Endothelial cell of umbilical vein (primary cell): ENCODE data around the gene HS3ST1. TPM values are rescaled to one million over a fixed set of nuclear protein-coding genes. Genes with fewer than 3 reads are reported as not detected.

ENCODE experiments used
- BruUV-seq: library from RNA; stranded (reverse); fragments of 400-500 nt; replicated peaks from 2 replicates; lab custom pipeline; 2021; lab: Mats Ljungman, UMichigan
- CTCF ChIA-PET: fragments of 300-600, 350-600 bp; sonication (Branson Sonifier 250); formaldehyde crosslinking; loops from one replicate; lab custom pipeline; 2021; ENCODE audit warnings: antibody characterized with exemption, inconsistent platforms; lab: Charles Lee
- POLR2A ChIA-PET: fragments of 300-600, 350-600 bp; sonication (Branson Sonifier 250); formaldehyde crosslinking; loops from one replicate; lab custom pipeline; 2021; ENCODE audit warnings: antibody characterized with exemption, inconsistent platforms; lab: Charles Lee
- DNase-seq: peaks from one replicate; pipeline ENCODE4 v3.0.0-alpha.2; 2011; ENCODE audit warnings: low read depth, low spot score
- FAIRE-seq: peaks from 2 replicates; lab custom pipeline; 2011; peaks lifted over from hg19 to GRCh38; lab: Jason Lieb, UNC
- H2AFZ ChIP-seq: 2 replicates; pipeline ENCODE4 v1.6.0; 2012; ENCODE audit warnings: low read depth, low read length, control low read depth, inconsistent platforms
- H3K27ac ChIP-seq: 2 replicates; pipeline ENCODE4 v1.5.1; 2011; ENCODE audit warnings: low read depth, mild to moderate bottlenecking, control low read depth, low read length, moderate library complexity; ENCODE audit not compliant: insufficient read depth
- H3K27me3 ChIP-seq, 2 experiments: 2 replicates each; pipeline versions ENCODE4 v1.6.0 to v1.6.1; 2011; ENCODE audit warnings: low read length in 2 of 2, mixed read lengths in 1 of 2; ENCODE audit not compliant: control insufficient read depth in 2 of 2, insufficient read depth in 2 of 2
- H3K36me3 ChIP-seq, 2 experiments: 2 replicates in 1 of 2; 3 replicates in 1 of 2; pipeline ENCODE4 v1.5.1; 2011; ENCODE audit warnings: low read length in 2 of 2, mild to moderate bottlenecking in 1 of 2, moderate library complexity in 1 of 2; ENCODE audit not compliant: control insufficient read depth in 2 of 2, insufficient read depth in 2 of 2; ENCODE audit errors: extremely low read depth in 1 of 2
- H3K4me1 ChIP-seq: 3 replicates; pipeline ENCODE4 v1.5.1; 2011; ENCODE audit warnings: mild to moderate bottlenecking, low read length; ENCODE audit not compliant: control insufficient read depth, insufficient read depth; ENCODE audit errors: extremely low read depth
- H3K4me2 ChIP-seq: 2 replicates; pipeline ENCODE4 v1.6.1; 2011; ENCODE audit warnings: low read length, control low read depth, mixed read lengths; ENCODE audit not compliant: insufficient read depth
- H3K4me3 ChIP-seq, 3 experiments: fragments of 200-600 bp in 1 of 3; sonication (generic), shearing (Covaris generic) in 1 of 3; replicated peaks in 1 of 3; 2 replicates each; pipeline ENCODE4 v1.5.1; 2011 to 2016; ENCODE audit warnings: control low read depth in 3 of 3, low read length in 3 of 3, mild to moderate bottlenecking in 2 of 3, inconsistent platforms in 1 of 3, low read depth in 1 of 3, moderate library complexity in 1 of 3; ENCODE audit not compliant: insufficient read depth in 1 of 3
- H3K79me2 ChIP-seq: 2 replicates; pipeline ENCODE4 v1.6.0; 2012; ENCODE audit warnings: low read length, inconsistent platforms; ENCODE audit not compliant: control insufficient read depth, insufficient read depth
- H3K9ac ChIP-seq: replicated peaks from 2 replicates; pipeline ENCODE3; 2011; ENCODE audit warnings: low read length, control low read depth; ENCODE audit not compliant: insufficient read depth; ENCODE audit errors: extremely low read depth
- H3K9me1 ChIP-seq: replicated peaks from 3 replicates; pipeline ENCODE4 v1.6.0; 2011; ENCODE audit warnings: mild to moderate bottlenecking, low read length; ENCODE audit not compliant: control insufficient read depth, insufficient read depth; ENCODE audit errors: extremely low read depth
- H3K9me3 ChIP-seq: replicated peaks from 2 replicates; pipeline ENCODE4 v1.5.1; 2012; ENCODE audit warnings: low read length, inconsistent platforms; ENCODE audit not compliant: control insufficient read depth, insufficient read depth
- H4K20me1 ChIP-seq: replicated peaks from 2 replicates; pipeline ENCODE3; 2011; ENCODE audit warnings: mild to moderate bottlenecking, low read length; ENCODE audit not compliant: control insufficient read depth, insufficient read depth; ENCODE audit errors: extremely low read depth
- CTCF ChIP-seq, 2 donors: IDR thresholded peaks; 1 replicate in 1 of 2; 2 replicates in 1 of 2; pipeline ENCODE4 v1.5.1; 2011; ENCODE audit warnings: low read length in 2 of 2, mild to moderate bottlenecking in 2 of 2, moderate library complexity in 2 of 2, control low read depth in 1 of 2, inconsistent platforms in 1 of 2, low read depth in 1 of 2; ENCODE audit not compliant: insufficient read depth in 1 of 2; ENCODE audit errors: extremely low read depth in 1 of 2
- EZH2 ChIP-seq: IDR thresholded peaks from 2 replicates; pipeline ENCODE4 v1.6.1; 2012; ENCODE audit warnings: borderline replicate concordance, low read depth, mild to moderate bottlenecking, moderate library complexity, low read length, inconsistent platforms; ENCODE audit not compliant: severe bottlenecking
- FOS ChIP-seq: IDR thresholded peaks from 2 replicates; pipeline ENCODE4 v1.6.1; 2011; ENCODE audit warnings: mild to moderate bottlenecking, low read length, moderate library complexity, borderline replicate concordance; ENCODE audit not compliant: insufficient read depth
- GATA2 ChIP-seq: IDR thresholded peaks from 2 replicates; pipeline ENCODE4 v1.7.0; 2011; ENCODE audit warnings: low read depth, mild to moderate bottlenecking, moderate library complexity, mixed read lengths, low read length; ENCODE audit not compliant: insufficient read length, insufficient read depth
- JUN ChIP-seq: IDR thresholded peaks from 2 replicates; pipeline ENCODE4 v1.6.1; 2011; ENCODE audit warnings: borderline replicate concordance, low read depth; ENCODE audit not compliant: insufficient read length, insufficient read depth
- MYC ChIP-seq: IDR thresholded peaks from one replicate; pipeline ENCODE4 v1.6.1; 2011; ENCODE audit warnings: mild to moderate bottlenecking, low read depth, low read length
- POLR2A ChIP-seq: IDR thresholded peaks from 2 replicates; pipeline ENCODE4 v1.6.1; 2012; ENCODE audit warnings: low read depth, mild to moderate bottlenecking, control low read depth, low read length
- POLR2AphosphoS5 ChIP-seq: IDR thresholded peaks from 2 replicates; pipeline ENCODE4 v1.6.1; 2012; ENCODE audit warnings: low read depth, mild to moderate bottlenecking, control low read depth, low read length, moderate library complexity; ENCODE audit not compliant: insufficient read depth
- dilution Hi-C: fragments of 300-500 bp; cut with MboI; formaldehyde crosslinking; loops from one replicate; pipeline ENCODE4 v1.15.0; 2019; ENCODE audit warnings: low sequenced_read_pairs; ENCODE audit not compliant: extremely low pct_ligation_motif_present
- intact Hi-C: fragments of 100-400 bp; cut with micrococcal nuclease; formaldehyde crosslinking; loops from one replicate; pipeline ENCODE4 v1.10.0; 2022
- polyA plus RNA-seq, 4 experiments: library from polyadenylated mRNA; depleted of rRNA in 3 of 4; stranded (reverse) in 3 of 4; unstranded in 1 of 4; fragments of >200 nt; gene quantifications; 2 replicates each; pipeline versions ENCODE4 v1.2.1 to v1.2.3, GENCODE V29; 2011 to 2012; ENCODE audit warnings: missing spikeins in 1 of 4
- total RNA-seq: library from RNA; stranded (reverse); gene quantifications from 2 replicates; pipeline ENCODE4 v1.2.3, GENCODE V29; 2021
- TF ChIP-seq, protein P1 (sequence below): IDR thresholded peaks from 2 replicates; pipeline ENCODE4 v1.6.1; 2011; ENCODE audit not compliant: insufficient read depth, insufficient read length

HS3ST1 gene
- total and polyA plus RNA-seq, 2 donors (not counting 3 experiments of a cell fraction or from before 2014, with no cell fraction given) = 0.14 to 1.3 TPM

GRCh38 chr4:11431111-11431510 is 2.4 kb upstream of the HS3ST1 start:
- ChIA-PET POLR2A (no interaction called here), CTCF (interaction anchor here (1.6 to 3.2 kb wide), 2 partner anchors 14 to 34 kb away, joined by 3 to 18 read pairs; no protein-coding TSS in a partner anchor)
- no peaks in the 10 kb centered on the region for H3K9me1 ChIP-seq
- TF ChIP-seq EZH2 (no peak), POLR2A (no peak), GATA2 (no peak), MYC (no peak), CTCF (IDR thresholded peaks at IDR 0.05; ENCODE audit: extremely low read depth in 1 of 2, insufficient read depth in 1 of 2, low read depth in 1 of 2, low read length in 2 of 2) (no peak), FOS (no peak), POLR2AphosphoS5 (no peak), JUN (no peak)
- TF ChIP-seq, protein P1, sequence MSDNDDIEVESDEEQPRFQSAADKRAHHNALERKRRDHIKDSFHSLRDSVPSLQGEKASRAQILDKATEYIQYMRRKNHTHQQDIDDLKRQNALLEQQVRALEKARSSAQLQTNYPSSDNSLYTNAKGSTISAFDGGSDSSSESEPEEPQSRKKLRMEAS = no peak
- H4K20me1 ChIP-seq = no peaks in the 10 kb centered on the region
- peaks cover 23% of the 10 kb centered on the region for H3K4me1 ChIP-seq
- H2AFZ ChIP-seq = no peak overlapping the region
- dilution Hi-C loops = no loop called here
- no peak overlapping the region for H3K9ac ChIP-seq
- H3K27ac ChIP-seq = no peak overlapping the region
- intact Hi-C loops = no loop called here
- DNase-seq = no peak
- peaks cover 10 to 13% of the 10 kb centered on the region in 2 experiments for H3K27me3 ChIP-seq
- H3K4me2 ChIP-seq = no peak overlapping the region
- no peak for FAIRE-seq
- no peaks in the 10 kb centered on the region for H3K79me2 ChIP-seq
- H3K4me3 ChIP-seq = no peak overlapping the region
- H3K36me3 ChIP-seq = no peaks in the 10 kb centered on the region
- no TSS peak for BruUV-seq
- H3K9me3 ChIP-seq = no peaks in the 10 kb centered on the region
